ENCODE measurements around the gene GSTM2. TPM values are rescaled to one million over a fixed set of nuclear protein-coding genes. Genes with fewer than 3 reads are reported as not detected.

The GSTM2 gene
- total RNA-seq, 4 donors from 2014 or later = 27.0 to 87.5 (median 57.2) TPM

- Histone ChIP-seq H3K4me3 (no peak overlapping the region), H3K36me3 (no peaks in the 10 kb centered on the region), H3K4me1 (peaks cover 2 to 13% (median 8%) of the 10 kb centered on the region in 4 donors), H3K27ac (no peak overlapping the region), H3K9me3 (no peaks in the 10 kb centered on the region), H3K27me3 (no peaks in the 10 kb centered on the region)
- WGBS, 2 donors (ENCODE audit: low coverage in 1 of 2) = 78 to 80% methylated on average over 1 to 2 of the region's 2 CpGs
- in situ Hi-C loops (cut with MboI; ENCODE audit: low pct_ligation_motif_present in 1 of 4, low pct_unique_long_range_greater_than_20kb in 1 of 4, low sequenced_read_pairs in 3 of 4) (loop anchor here in 1 of 4 donors (5.0 kb wide), 1 partner anchor 131 kb away; no protein-coding TSS in a partner anchor), intact Hi-C loops (cut with DNase I; ENCODE audit: low total_unique reads) (loop anchor here (5.0 kb wide), 1 partner anchor 131 kb away; no protein-coding TSS in a partner anchor)
- TF ChIP-seq CTCF (IDR thresholded peaks at IDR 0.05) (no peak), POLR2A (IDR thresholded peaks at IDR 0.05) (no peak), POLR2AphosphoS5 (IDR thresholded peaks at IDR 0.05) (no peak), EP300 (IDR thresholded peaks at IDR 0.05; ENCODE audit: low read depth) (no peak)
- no peak for DNase-seq
Observed at GRCh38 chr1:109641078-109641740, 26.6 kb upstream of the GSTM2 start.

GRCh38 chr1:109641861-109642260 lies 26.0 kb upstream of the GSTM2 start:
- no peak overlapping the region for H3K27ac ChIP-seq
- in situ Hi-C loops (cut with MboI; ENCODE audit: low pct_ligation_motif_present in 1 of 4, low pct_unique_long_range_greater_than_20kb in 1 of 4, low sequenced_read_pairs in 3 of 4) (loop anchor here in 1 of 4 donors (5.0 kb wide), 1 partner anchor 130 kb away; no protein-coding TSS in a partner anchor), intact Hi-C loops (cut with DNase I; ENCODE audit: low total_unique reads) (loop anchor here (5.0 kb wide), 1 partner anchor 130 kb away; no protein-coding TSS in a partner anchor)

GRCh38 chr1:109642626-109643025 lies 25.2 kb upstream of the GSTM2 start:
- Histone ChIP-seq H3K36me3 (no peaks in the 10 kb centered on the region), H3K4me1 (peaks cover 0 to 9% (median 8%) of the 10 kb centered on the region in 4 donors), H3K4me3 (no peak overlapping the region), H3K27me3 (no peaks in the 10 kb centered on the region), H3K9me3 (no peaks in the 10 kb centered on the region), H3K27ac (no peak overlapping the region)
- intact Hi-C loops (cut with DNase I; ENCODE audit: low total_unique reads) = loop anchor here (5.0 kb wide), 1 partner anchor 130 kb away; no protein-coding TSS in a partner anchor
- TF ChIP-seq POLR2A (IDR thresholded peaks at IDR 0.05) = no peak
- no peak for TF ChIP-seq EP300 (IDR thresholded peaks at IDR 0.05; ENCODE audit: low read depth)
- TF ChIP-seq CTCF (IDR thresholded peaks at IDR 0.05) = no peak
- TF ChIP-seq POLR2AphosphoS5 (IDR thresholded peaks at IDR 0.05) = no peak
- 60 to 62% methylated on average over 3 of the region's 3 CpGs for WGBS, 2 donors (ENCODE audit: low coverage in 1 of 2)
- no peak for DNase-seq
- in situ Hi-C loops (cut with MboI; ENCODE audit: low pct_ligation_motif_present in 1 of 4, low pct_unique_long_range_greater_than_20kb in 1 of 4, low sequenced_read_pairs in 3 of 4) = loop anchor here in 1 of 4 donors (5.0 kb wide), 1 partner anchor 130 kb away; no protein-coding TSS in a partner anchor

More at GRCh38 chr1:109641861-109642260, 26.0 kb upstream of the GSTM2 start:
- Histone ChIP-seq H3K27me3 (no peaks in the 10 kb centered on the region), H3K36me3 (no peaks in the 10 kb centered on the region), H3K4me3 (no peak overlapping the region), H3K9me3 (no peaks in the 10 kb centered on the region), H3K4me1 (peaks cover 0 to 9% (median 8%) of the 10 kb centered on the region in 4 donors)
- TF ChIP-seq CTCF (IDR thresholded peaks at IDR 0.05) (no peak), POLR2A (IDR thresholded peaks at IDR 0.05) (no peak), POLR2AphosphoS5 (IDR thresholded peaks at IDR 0.05) (no peak), EP300 (IDR thresholded peaks at IDR 0.05; ENCODE audit: low read depth) (no peak)
- WGBS, 2 donors (ENCODE audit: low coverage in 1 of 2) = 83 to 93% methylated on average over 2 of the region's 2 CpGs
- DNase-seq = no peak

GRCh38 chr1:109643385-109644230 lies 24.2 kb upstream of the GSTM2 start:
- no peaks in the 10 kb centered on the region for H3K36me3 ChIP-seq
- H3K4me3 ChIP-seq = no peak overlapping the region
- no peaks in the 10 kb centered on the region for H3K9me3 ChIP-seq
- TF ChIP-seq CTCF (IDR thresholded peaks at IDR 0.05) (peak; percentile 85 to 90 (median 88)), POLR2A (IDR thresholded peaks at IDR 0.05) (no peak), EP300 (IDR thresholded peaks at IDR 0.05; ENCODE audit: low read depth) (no peak)
- H3K27me3 ChIP-seq = no peaks in the 10 kb centered on the region
- no peak overlapping the region for H3K27ac ChIP-seq
- DNase-seq = peak; percentile 92
- H3K4me1 ChIP-seq = peaks cover 0 to 9% (median 8%) of the 10 kb centered on the region in 4 donors
- intact Hi-C loops (cut with DNase I; ENCODE audit: low total_unique reads) (loop anchor here (5.0 kb wide), 1 partner anchor 129 kb away; no protein-coding TSS in a partner anchor), in situ Hi-C loops (cut with MboI; ENCODE audit: low pct_ligation_motif_present in 1 of 4, low pct_unique_long_range_greater_than_20kb in 1 of 4, low sequenced_read_pairs in 3 of 4) (loop anchor here in 1 of 4 donors (5.0 kb wide), 1 partner anchor 129 kb away; no protein-coding TSS in a partner anchor)
- WGBS, 2 donors (ENCODE audit: low coverage in 1 of 2) = 49% methylated on average over 24 of the region's 32 CpGs; no CpG with 5 or more reads in 1 of the 2 donors
